Measurements from ENCODE around the gene BANK1.
A peak's percentile ranks its signal among the peaks of the same experiment; 100 is the strongest.

Gene BANK1

DNA sequence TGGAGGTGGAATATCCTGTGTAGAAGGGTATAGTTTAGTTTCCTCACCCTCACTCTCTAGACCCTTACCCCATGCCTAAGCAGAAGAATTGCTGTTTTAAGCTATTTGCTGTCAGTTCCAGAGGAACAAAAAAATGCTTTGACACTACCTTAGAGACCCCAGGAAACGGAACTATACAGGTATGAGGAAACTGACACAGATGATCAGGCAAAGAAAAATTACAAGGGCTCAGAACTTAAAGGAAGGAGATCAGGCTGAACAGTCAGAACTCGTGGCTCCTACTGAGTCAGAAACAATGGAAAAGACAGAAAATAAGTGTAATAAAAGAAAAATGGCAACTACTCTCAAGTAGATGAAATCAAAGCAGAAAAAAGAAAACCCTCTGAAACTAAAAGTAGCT, 65.6 kb downstream of the BANK1 start:
- H3K27ac ChIP-seq: no peak overlapping the region
- TF ChIP-seq, protein P1, sequence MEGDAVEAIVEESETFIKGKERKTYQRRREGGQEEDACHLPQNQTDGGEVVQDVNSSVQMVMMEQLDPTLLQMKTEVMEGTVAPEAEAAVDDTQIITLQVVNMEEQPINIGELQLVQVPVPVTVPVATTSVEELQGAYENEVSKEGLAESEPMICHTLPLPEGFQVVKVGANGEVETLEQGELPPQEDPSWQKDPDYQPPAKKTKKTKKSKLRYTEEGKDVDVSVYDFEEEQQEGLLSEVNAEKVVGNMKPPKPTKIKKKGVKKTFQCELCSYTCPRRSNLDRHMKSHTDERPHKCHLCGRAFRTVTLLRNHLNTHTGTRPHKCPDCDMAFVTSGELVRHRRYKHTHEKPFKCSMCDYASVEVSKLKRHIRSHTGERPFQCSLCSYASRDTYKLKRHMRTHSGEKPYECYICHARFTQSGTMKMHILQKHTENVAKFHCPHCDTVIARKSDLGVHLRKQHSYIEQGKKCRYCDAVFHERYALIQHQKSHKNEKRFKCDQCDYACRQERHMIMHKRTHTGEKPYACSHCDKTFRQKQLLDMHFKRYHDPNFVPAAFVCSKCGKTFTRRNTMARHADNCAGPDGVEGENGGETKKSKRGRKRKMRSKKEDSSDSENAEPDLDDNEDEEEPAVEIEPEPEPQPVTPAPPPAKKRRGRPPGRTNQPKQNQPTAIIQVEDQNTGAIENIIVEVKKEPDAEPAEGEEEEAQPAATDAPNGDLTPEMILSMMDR (IDR thresholded peaks at IDR 0.05): no peak
- no peak for TF ChIP-seq ZFX (IDR thresholded peaks at IDR 0.05; ENCODE audit: borderline replicate concordance)

DNA sequence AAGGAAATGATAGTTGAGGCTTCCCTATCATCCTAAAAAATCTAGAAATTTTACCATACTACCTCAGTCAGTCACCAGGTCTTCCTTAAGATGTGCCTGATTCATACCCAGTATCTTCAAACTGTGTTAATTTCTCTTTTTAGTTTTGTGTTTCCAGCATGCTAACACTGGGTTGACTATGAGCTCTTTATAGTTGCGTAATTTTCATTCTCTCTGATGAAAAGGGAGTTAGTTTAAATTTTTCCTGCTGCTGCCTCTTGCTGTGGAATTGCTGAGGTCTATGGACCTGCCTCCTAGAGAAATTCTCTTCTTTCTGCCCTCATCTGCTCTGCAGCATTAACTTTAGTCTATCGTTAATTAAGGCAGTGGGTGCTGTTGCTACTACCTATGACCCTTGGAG, 66.6 kb downstream of the BANK1 start:
- no peak for TF ChIP-seq ZFX (IDR thresholded peaks at IDR 0.05; ENCODE audit: borderline replicate concordance)
- TF ChIP-seq, protein P1 (IDR thresholded peaks at IDR 0.05): no peak
- no peak overlapping the region for H3K27ac ChIP-seq

DNA sequence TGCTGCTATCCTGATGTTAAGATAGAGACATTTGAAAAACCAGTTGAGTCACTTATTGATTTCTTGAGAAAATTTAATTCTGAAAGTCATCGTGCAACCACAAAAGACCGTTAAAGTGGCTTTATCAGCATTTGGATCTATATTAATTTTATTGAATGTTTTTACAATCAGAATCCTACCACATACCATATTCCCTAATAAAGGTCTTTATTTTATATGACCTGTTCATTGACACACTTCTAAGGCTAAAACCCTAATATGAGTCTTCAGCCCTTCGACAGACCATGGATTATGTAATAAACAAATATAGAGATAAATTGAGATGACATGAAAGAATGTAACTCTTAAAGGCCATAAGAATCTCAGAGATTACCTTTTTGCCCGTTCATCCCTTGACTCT, 68.1 kb downstream of the BANK1 start:
- no peak overlapping the region for H3K27ac ChIP-seq
- TF ChIP-seq, protein P1 (IDR thresholded peaks at IDR 0.05): no peak
- TF ChIP-seq ZFX (IDR thresholded peaks at IDR 0.05; ENCODE audit: borderline replicate concordance): no peak

DNA sequence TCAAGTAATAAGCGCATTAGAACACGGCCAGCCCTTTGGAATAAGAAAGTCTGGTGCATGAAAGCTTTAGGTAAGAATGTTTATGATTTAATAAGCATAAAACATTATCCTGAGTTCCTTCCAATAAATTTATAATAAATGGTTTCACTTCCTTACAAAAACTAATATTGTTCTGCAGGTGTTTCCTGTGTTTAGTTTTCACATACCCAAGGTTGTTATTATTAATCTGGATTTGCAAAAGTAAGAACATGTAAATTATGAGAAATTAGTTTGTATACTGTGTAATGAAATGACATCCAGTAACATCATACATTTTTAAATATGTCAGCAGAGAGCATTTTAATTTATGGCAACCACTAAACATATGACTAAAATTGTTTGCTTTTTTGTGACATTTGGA, 72.1 kb downstream of the BANK1 start:
- TF ChIP-seq, protein P1 (IDR thresholded peaks at IDR 0.05): no peak
- no peak for TF ChIP-seq ZFX (IDR thresholded peaks at IDR 0.05; ENCODE audit: borderline replicate concordance)
- H3K27ac ChIP-seq: no peak overlapping the region

DNA sequence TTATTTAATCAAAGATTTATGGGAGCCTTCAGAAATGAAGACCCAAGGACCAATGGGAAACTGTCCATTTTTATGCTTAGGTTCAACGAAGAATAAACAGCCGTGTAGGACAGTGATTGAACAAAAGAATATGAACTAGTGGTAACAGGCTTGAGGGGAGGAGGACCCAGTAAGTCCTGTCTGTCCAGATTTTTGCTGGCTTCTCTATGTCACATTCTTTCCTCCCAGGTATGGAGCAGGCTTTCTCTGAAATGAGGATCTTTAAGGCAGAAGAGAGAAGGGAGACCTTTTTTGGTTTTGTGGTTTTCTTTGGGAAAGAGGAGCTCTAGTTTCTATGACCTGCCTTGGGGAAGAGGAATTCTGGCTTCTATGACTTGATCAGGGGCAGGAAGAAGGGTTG, 74.1 kb downstream of the BANK1 start:
- H3K27ac ChIP-seq: peak overlapping the region; percentile 70

DNA sequence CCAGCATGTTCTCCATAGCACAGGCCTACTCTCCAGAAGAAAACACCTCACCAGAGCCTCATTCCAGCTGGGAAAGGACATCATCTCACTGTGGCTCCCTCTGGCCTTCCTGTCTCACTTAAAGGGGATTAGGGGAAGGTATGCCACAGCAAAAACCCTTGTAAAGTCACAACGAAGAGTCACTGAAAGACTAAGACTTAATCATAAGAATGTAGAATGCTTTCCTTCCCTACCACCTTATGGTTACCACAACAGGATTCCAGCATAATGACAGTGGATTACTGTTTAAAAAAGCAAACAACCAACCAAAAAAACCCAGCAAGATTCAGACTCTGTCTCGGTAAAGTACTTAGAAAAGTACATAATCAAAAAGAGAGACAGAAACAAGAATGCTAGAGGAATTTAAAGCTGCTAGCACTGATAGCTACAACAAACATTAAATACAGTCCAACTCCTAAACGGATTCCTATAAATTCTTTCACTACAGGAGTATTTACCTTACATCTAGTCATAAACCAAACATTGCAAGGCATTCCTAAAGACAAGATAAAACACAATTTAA, 75.1 kb downstream of the BANK1 start:
- H3K27ac ChIP-seq: peak overlapping the region; percentile 70
- no peak for TF ChIP-seq ZFX (IDR thresholded peaks at IDR 0.05; ENCODE audit: borderline replicate concordance)
- TF ChIP-seq, protein P1 (IDR thresholded peaks at IDR 0.05): no peak

More for the DNA sequence above, 74.1 kb downstream of the BANK1 start:
- TF ChIP-seq, protein P1 (IDR thresholded peaks at IDR 0.05): no peak
- no peak for TF ChIP-seq ZFX (IDR thresholded peaks at IDR 0.05; ENCODE audit: borderline replicate concordance)

DNA sequence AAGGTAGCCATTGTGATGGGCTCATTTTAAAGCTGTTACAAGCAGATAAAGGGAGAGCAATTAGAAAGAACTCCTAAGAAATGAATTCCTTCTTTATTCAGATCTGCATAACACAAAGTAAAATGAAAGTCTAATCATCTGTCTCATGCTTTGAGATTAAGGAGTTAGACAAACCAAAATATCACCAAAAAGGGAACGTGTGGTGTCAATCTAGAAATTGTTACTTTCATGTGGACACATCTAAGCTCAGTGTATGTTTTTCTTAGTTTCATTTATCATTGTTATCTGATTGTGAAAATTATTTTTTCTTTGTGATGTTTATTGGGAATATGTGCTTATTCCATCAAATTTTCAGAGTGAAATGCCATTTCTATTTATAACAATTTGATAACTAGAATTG, 80.3 kb downstream of the BANK1 start:
- H3K27ac ChIP-seq: no peak overlapping the region
- TF ChIP-seq, protein P1 (IDR thresholded peaks at IDR 0.05): no peak
- TF ChIP-seq ZFX (IDR thresholded peaks at IDR 0.05; ENCODE audit: borderline replicate concordance): no peak

All from 22Rv1 (cell line).